GM06990 (cell line): ENCODE data around the gene AJUBA.

Experiments used
- DNase-seq: peaks from one replicate; pipeline ENCODE4 v3.0.0-alpha.2; 2011; ENCODE audit not compliant: insufficient read length; ENCODE audit errors: extremely low read depth
- H3K27me3 ChIP-seq: replicated peaks from 2 replicates; pipeline ENCODE4 v1.6.0; 2011; ENCODE audit warnings: low read length; ENCODE audit not compliant: control insufficient read depth, insufficient read depth
- H3K36me3 ChIP-seq: 2 replicates; pipeline ENCODE4 v1.5.1; 2011; ENCODE audit warnings: low read length; ENCODE audit not compliant: control insufficient read depth, insufficient read depth
- H3K4me3 ChIP-seq: replicated peaks from 2 replicates; pipeline ENCODE4 v1.5.1; 2011; ENCODE audit warnings: low read depth, mild to moderate bottlenecking, control low read depth, low read length
- CTCF ChIP-seq: IDR thresholded peaks from 2 replicates; pipeline ENCODE4 v1.5.1; 2011; ENCODE audit warnings: low read length, control low read depth, mild to moderate bottlenecking, inconsistent platforms; ENCODE audit not compliant: insufficient read depth, poor library complexity, severe bottlenecking

AJUBA gene

GRCh38 chr14:22976620-22977433, 5.5 kb downstream of the AJUBA start:
- Histone ChIP-seq H3K27me3 (no peaks in the 10 kb centered on the region), H3K36me3 (no peaks in the 10 kb centered on the region), H3K4me3 (no peak overlapping the region)
- DNase-seq = no peak
- TF ChIP-seq CTCF = no peak

DNA sequence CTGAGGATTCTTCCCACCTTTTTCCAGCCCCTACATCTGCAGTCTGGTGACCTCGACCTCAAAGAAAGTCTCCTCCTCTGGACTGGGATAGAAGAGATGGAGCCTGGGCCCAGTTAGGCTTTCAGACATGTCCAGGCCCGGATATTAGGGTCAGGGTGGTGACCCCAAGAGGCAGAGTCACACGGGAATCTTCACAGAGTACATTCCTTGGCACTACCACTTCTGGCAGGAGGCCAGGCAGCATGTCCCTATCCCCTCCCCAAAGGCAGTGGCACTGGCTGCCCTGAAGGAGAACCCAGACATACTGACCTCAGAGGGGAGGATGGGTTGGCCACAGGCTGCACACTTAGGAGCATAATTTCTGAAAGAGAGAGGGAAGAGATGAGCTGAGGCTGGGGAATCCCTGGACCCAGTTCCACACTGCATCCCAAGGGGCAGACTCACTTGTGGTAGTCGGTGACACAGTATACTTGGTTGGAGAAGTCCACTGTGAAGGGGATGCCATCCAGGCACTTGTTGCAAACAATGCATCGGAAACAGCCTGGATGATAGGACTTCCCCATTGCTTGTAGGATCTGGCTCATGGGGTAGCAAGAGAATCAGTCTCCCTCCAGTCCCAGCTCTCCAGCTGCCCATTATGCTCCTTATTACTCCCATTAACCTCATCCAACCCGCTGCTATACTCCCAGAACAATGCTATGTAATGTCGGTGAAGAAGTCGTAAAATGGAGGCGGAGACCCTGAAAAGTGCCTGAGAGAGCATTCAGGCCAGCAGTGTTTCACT, 7.6 kb downstream of the AJUBA start:
- no peak for TF ChIP-seq CTCF
- Histone ChIP-seq H3K36me3 (no peaks in the 10 kb centered on the region), H3K27me3 (no peaks in the 10 kb centered on the region), H3K4me3 (no peak overlapping the region)
- no peak for DNase-seq

DNA sequence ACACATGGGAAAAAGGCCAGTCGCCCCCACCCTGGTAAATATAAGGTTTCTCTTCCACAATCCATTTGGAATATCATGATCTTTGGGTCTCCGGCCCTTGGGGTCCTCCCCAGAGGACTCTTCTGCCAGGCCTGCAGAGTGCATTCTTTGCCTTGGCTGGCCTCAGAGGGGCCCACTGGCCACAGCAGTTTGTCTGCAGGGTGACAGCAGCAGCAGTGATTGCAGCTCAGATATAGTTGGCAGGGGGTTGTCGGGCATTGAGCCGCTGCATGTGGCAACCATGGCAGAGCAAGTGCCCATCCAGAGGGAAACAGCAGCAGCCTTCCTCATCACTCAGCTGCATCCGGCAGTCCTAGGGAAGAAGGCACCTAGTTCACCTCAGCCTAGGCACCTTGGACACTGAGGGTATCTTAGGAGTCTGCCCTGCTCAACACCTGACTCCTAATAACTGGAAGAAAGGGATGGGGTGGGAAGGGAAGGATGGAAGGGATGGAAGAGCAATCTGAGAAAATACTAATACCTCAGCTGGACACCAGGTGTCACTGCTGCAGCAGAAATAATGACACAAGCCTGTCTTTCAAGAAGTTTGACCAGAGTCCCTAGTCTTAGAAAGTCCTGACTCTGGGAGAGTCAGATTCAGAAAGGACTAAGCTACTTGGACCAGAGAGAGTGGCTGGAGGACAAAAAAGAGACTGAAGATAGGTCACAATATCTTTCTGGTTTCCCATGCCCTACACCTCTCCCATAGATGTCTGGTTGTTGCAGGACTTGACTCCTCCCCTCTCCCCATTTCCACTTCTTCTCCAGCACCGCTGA, 8.9 kb downstream of the AJUBA start:
- no peaks in the 10 kb centered on the region for H3K27me3 ChIP-seq
- no peak for DNase-seq
- no peak overlapping the region for H3K4me3 ChIP-seq
- no peaks in the 10 kb centered on the region for H3K36me3 ChIP-seq
- peak; percentile 65 for TF ChIP-seq CTCF

DNA sequence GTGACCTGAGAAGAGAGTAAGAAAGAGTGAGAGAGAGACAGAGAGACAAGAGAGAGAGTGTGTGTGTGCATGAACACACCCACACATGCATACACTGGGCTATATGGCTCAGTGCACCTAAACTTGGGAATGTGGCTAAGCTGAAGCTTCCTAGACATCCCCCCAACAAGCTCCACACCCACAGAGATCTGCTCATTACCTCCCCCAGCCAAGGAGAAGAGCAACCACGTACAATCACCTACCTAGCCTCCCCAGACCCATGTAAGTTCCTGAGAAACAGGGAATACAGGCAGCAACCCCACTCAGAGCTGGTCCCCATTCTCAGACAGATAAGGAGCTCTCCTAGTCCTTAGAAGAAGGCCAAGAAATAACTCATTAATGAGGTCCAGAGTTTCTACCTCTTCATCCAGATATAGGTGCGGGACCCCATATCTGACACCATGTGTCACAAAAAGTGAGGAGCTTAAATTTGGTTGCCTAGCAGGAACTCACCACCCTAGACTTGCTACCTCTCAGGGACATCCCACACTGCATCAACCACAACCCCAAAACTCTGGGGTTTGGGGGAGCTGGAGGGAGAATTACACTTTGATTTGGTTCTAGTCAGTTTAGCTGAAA, 9.9 kb downstream of the AJUBA start:
- TF ChIP-seq CTCF = no peak
- no peaks in the 10 kb centered on the region for H3K27me3 ChIP-seq
- H3K4me3 ChIP-seq = no peak overlapping the region
- H3K36me3 ChIP-seq = no peaks in the 10 kb centered on the region
- no peak for DNase-seq

DNA sequence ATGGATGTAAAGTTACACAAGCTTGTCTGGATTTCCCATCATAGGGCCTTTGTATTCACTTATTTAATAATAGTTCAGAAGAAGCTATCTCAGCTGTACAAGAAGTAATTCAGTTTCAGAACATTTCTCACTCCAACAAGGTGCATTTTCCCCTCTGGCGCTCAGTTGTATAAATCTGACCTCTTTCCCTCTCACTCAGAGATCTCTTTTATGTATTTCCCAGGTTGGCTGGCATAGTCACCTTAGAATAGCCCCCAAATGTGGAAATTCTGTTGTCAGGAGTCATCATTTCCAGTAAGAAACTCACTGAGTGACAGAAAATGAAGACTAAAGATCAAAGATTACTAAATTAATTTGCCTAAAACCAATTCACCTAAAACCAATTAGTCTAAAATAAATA, 11.2 kb downstream of the AJUBA start:
- DNase-seq = no peak
- no peak for TF ChIP-seq CTCF
- Histone ChIP-seq H3K4me3 (no peak overlapping the region), H3K27me3 (no peaks in the 10 kb centered on the region), H3K36me3 (no peaks in the 10 kb centered on the region)
